Fibroblast of mammary gland (primary cell): ENCODE data around the gene SERPINB12.

Experiments used
- DNase-seq: peaks from one replicate; pipeline ENCODE4 v3.0.0-alpha.2; 2010; ENCODE audit warnings: low read depth
- H3K4me3 ChIP-seq: 2 replicates; pipeline ENCODE4 v1.5.1; 2011; ENCODE audit warnings: low read depth, mild to moderate bottlenecking, low read length, moderate library complexity; ENCODE audit not compliant: control insufficient read depth
- TF ChIP-seq, protein P1 (sequence below): conservative IDR thresholded peaks from 2 replicates; pipeline ENCODE4 v1.5.1; 2011; ENCODE audit warnings: low read depth, low read length, inconsistent platforms; ENCODE audit not compliant: control insufficient read depth, insufficient read depth

Gene SERPINB12, protein sequence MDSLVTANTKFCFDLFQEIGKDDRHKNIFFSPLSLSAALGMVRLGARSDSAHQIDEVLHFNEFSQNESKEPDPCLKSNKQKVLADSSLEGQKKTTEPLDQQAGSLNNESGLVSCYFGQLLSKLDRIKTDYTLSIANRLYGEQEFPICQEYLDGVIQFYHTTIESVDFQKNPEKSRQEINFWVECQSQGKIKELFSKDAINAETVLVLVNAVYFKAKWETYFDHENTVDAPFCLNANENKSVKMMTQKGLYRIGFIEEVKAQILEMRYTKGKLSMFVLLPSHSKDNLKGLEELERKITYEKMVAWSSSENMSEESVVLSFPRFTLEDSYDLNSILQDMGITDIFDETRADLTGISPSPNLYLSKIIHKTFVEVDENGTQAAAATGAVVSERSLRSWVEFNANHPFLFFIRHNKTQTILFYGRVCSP

DNA sequence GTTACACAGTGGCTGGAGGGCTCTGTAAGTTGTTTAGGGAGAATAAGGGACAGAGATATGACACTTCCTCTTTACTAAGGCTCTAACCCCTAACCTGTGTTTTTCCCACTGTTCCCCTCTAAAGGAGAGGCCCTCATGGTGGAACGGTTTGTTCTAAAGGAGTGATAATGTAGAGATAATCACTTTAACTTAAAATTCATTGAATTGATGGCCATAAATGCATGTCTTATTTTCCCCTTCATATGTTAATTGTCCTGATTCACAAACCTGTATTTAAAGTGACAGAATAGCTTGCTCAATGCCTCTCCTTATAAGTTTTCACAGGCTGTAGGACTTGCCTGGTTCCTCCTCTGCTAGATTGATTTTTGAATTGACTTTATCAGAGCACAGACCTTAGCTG is at the start of gene SERPINB12:
Gene SERPINB12 (plus strand): TSS at position 301 of the 400 bp plus-strand sequence. CDS start 13,791 bp downstream, outside the sequence.
- H3K4me3 ChIP-seq: no peak within 1 kb of the TSS
- TF ChIP-seq, protein P1, sequence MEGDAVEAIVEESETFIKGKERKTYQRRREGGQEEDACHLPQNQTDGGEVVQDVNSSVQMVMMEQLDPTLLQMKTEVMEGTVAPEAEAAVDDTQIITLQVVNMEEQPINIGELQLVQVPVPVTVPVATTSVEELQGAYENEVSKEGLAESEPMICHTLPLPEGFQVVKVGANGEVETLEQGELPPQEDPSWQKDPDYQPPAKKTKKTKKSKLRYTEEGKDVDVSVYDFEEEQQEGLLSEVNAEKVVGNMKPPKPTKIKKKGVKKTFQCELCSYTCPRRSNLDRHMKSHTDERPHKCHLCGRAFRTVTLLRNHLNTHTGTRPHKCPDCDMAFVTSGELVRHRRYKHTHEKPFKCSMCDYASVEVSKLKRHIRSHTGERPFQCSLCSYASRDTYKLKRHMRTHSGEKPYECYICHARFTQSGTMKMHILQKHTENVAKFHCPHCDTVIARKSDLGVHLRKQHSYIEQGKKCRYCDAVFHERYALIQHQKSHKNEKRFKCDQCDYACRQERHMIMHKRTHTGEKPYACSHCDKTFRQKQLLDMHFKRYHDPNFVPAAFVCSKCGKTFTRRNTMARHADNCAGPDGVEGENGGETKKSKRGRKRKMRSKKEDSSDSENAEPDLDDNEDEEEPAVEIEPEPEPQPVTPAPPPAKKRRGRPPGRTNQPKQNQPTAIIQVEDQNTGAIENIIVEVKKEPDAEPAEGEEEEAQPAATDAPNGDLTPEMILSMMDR: no peak
- no peak for DNase-seq

DNA sequence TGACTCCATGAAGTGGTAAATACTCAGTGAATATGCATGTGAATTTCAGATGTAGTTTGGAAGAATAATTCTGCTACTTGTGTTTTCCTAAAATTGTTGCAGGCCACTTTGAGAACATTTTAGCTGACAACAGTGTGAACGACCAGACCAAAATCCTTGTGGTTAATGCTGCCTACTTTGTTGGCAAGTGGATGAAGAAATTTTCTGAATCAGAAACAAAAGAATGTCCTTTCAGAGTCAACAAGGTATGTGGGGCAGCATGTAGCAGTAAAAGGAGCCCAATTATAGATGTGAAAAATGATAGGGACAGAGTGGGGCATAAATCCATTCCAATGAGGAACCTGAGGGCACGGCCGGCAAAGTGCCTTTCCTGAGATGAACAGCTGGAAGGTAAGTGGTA is 49.3 kb upstream of the SERPINB12 start:
- no peak for DNase-seq

DNA sequence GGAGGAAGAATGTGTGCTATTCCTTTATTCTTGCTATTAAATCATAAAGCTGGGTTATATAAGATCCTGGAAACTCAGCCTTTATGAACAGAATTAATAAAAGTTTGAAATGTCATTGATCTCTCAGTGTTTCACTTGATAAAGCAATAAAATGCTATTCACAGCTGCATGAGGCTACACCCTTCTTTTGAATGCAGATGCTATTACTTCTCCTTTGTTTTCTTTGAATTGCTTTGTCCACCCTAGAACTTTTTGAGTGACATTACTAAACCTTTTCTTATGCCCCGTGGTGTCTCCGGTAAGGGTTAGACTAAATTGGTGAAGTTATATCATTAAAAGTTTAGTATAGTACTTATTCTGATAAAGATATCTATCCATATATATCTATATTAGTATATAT is 46.5 kb upstream of the SERPINB12 start:
- H3K4me3 ChIP-seq: no peak overlapping the region
- TF ChIP-seq, protein P1: no peak
- DNase-seq: no peak

More for the DNA sequence above, 49.3 kb upstream of the SERPINB12 start:
- H3K4me3 ChIP-seq: no peak overlapping the region
- TF ChIP-seq, protein P1: no peak

DNA sequence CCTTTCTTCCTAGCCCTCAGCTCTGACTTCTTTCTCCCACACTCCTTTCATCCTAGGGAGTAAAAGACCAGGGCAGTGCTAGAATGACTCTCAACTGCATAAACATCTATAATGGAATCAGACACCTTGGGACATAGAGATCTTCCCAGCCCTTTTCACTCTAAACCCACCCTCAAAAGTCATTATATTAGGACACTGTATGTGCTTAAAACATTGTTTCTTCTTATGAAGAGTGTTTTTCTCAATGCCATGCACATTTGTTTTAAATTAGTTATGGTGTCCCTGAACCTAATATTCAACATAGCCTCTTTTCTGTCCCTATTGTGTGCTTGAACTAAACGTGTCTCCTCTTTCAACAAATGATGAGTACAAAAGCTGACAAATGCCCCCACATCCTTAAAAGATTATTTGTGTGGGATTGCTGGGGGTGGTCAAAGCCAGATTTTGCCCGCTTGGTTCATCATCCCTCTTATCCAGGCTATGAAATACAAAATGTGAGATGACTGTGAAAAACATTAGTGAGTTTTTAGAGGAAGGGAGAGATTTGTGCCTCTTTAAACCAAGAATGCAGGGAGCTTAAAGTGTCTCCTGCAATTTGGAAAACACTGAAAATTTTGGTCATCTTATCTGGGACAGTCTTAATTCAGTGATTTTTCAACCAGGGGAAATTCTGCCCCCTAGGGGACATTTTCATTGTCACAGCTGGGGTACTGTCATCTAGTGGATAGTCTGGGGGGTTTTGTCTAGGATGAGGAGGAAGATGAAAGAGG is 36.4 kb upstream of the SERPINB12 start:
- DNase-seq: peak; percentile 41
- H3K4me3 ChIP-seq: no peak overlapping the region
- TF ChIP-seq, protein P1: peak; percentile 69

DNA sequence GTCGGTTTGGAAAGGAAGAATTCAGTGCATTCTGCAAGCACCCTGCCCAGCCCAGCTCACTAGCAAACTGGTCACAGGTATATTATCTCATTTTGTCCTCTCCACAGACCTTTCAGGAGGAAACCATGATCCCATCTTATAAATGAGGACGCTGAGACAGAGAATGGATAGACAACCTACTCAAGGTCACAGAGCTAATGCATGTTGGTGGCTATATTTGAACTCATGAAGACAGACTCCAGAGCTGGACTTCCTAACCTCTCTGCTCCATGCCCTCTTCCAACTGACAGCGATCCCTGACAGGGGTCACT is 35.9 kb upstream of the SERPINB12 start:
- DNase-seq: no peak
- no peak overlapping the region for H3K4me3 ChIP-seq
- TF ChIP-seq, protein P1: no peak

DNA sequence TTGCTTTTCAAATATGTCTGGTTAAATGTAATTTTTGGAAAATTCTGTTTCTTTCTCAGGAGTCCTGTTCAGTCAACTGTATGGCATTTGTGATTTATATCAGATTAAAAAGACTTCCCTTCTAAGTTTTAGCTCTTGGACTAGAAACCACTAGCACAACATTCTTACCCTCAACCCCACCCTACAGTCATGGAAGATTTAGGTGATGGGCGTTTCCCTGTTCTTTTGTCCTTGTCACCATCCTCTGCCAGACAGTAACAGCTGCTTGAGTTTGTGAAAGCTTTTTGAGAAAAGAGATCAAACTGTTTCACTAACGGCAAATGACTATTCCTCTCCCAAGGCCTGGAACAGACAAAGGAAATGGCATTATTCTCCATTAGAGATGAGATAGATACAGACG is 33.6 kb upstream of the SERPINB12 start:
- DNase-seq: no peak
- H3K4me3 ChIP-seq: no peak overlapping the region
- TF ChIP-seq, protein P1: no peak
